GM21619 (cell line): Measurements from ENCODE around the gene DAND5.

Source experiments
- ATAC-seq: cut with Tn5 transposase; IDR thresholded peaks from one replicate; pipeline ENCODE4 v1.9.1; 2021; ENCODE audit not compliant: unreplicated experiment

Gene DAND5

GRCh38 chr19:13019332-13019731, 50.0 kb downstream of the DAND5 start:
- ATAC-seq: no peak

- no peak for ATAC-seq
Measured at GRCh38 chr19:13020002-13020414, 50.6 kb downstream of the DAND5 start.

- no peak for ATAC-seq
Measured at GRCh38 chr19:13022111-13022858, 52.9 kb downstream of the DAND5 start.

GRCh38 chr19:13022859-13023636, 53.7 kb downstream of the DAND5 start:
- no peak for ATAC-seq

GRCh38 chr19:13023656-13024055, 54.3 kb downstream of the DAND5 start:
- no peak for ATAC-seq
